ENCODE data around the gene HSDL2. TPM values are rescaled to one million over a fixed set of nuclear protein-coding genes. Genes with fewer than 3 reads are reported as not detected.

HSDL2 gene
- total RNA-seq (2021; ENCODE audit: unreplicated experiment) (32.2 TPM), Bru-seq, nascent RNA (percentile 72 among the genes with signal in this experiment), BruChase-seq, experiment 1, labeled RNA remaining after a 2-hour chase (percentile 65 among the genes with signal in this experiment), BruChase-seq, experiment 2, labeled RNA remaining after a 6-hour chase (percentile 74 among the genes with signal in this experiment)
- 26.0 TPM for polyA plus RNA-seq (2012; ENCODE audit: insufficient read length)
- long read RNA-seq, transcript HSDL2-202 (11 exons, 3,350 nt), result major isoform, 99 of 125 reads
- long read RNA-seq, partial matches to known transcripts, result 3 of 125 reads
- long read RNA-seq, other reads (novel, unspliced or antisense), result 21 of 125 reads

DNA sequence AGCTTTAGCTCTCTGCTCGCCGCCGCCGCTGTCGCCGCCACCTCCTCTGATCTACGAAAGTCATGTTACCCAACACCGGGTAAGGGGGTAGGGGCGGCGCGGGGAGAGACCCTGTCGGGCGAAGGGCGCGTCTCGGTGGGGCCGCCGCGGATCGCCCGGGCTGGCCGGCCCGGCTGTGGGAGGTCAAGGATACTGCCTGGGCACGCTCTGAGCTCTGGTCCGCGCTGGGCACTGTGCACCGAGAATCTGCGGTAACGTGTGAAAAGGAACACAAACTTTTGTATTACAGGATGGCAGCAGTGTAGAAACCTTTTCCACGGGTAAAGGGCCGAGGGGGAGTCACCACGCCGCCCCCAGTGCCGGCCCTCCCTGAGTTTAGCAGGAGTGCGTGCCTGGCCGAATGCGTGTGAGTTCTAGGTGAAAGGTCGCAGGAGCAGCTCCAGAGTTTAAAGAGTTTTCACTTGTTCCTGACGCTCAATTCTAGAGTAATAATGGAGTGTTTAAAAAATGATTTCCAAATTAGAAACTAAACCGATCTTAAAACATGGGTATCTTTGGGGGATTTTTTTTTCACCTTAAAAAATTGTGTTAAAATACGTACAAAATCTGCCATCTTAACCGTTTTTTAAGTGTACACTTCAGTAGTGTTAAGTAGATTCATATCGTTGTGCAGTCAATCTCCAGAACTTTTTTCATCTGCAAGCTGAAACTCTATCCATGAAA lies at the start of gene HSDL2:
Gene HSDL2, plus strand, starts transcription at position 7 of the 723 bp plus-strand sequence. Its CDS starts 56 bp downstream, at position 63.
- peak within 1 kb of the TSS; percentile 82 to 89 for H3K4me3 ChIP-seq (ENCODE audit: low read depth in 2 of 2, low read length in 2 of 2)
- in situ Hi-C loops (cut with HindIII; ENCODE audit: low pct_unique_long_range_greater_than_20kb, low sequenced_read_pairs) (no loop called here), intact Hi-C loops (cut with micrococcal nuclease; ENCODE audit: unreplicated experiment) (no loop called here)
- peak within 1 kb of the TSS; percentile 94 for H3K27ac ChIP-seq (ENCODE audit: low read length)
- H3K36me3 ChIP-seq (ENCODE audit: control insufficient read depth, insufficient read depth, low read length), result peaks cover 5% of the 10 kb centered on the region; the same call in 1 of the 2 replicates
- H3K4me1 ChIP-seq (ENCODE audit: control insufficient read depth, insufficient read depth, low read length), result peaks cover 7% of the 10 kb centered on the region
- TF ChIP-seq, protein P1, sequence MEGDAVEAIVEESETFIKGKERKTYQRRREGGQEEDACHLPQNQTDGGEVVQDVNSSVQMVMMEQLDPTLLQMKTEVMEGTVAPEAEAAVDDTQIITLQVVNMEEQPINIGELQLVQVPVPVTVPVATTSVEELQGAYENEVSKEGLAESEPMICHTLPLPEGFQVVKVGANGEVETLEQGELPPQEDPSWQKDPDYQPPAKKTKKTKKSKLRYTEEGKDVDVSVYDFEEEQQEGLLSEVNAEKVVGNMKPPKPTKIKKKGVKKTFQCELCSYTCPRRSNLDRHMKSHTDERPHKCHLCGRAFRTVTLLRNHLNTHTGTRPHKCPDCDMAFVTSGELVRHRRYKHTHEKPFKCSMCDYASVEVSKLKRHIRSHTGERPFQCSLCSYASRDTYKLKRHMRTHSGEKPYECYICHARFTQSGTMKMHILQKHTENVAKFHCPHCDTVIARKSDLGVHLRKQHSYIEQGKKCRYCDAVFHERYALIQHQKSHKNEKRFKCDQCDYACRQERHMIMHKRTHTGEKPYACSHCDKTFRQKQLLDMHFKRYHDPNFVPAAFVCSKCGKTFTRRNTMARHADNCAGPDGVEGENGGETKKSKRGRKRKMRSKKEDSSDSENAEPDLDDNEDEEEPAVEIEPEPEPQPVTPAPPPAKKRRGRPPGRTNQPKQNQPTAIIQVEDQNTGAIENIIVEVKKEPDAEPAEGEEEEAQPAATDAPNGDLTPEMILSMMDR (IDR thresholded peaks at IDR 0.05), result no peak
- TF ChIP-seq, protein P2, sequence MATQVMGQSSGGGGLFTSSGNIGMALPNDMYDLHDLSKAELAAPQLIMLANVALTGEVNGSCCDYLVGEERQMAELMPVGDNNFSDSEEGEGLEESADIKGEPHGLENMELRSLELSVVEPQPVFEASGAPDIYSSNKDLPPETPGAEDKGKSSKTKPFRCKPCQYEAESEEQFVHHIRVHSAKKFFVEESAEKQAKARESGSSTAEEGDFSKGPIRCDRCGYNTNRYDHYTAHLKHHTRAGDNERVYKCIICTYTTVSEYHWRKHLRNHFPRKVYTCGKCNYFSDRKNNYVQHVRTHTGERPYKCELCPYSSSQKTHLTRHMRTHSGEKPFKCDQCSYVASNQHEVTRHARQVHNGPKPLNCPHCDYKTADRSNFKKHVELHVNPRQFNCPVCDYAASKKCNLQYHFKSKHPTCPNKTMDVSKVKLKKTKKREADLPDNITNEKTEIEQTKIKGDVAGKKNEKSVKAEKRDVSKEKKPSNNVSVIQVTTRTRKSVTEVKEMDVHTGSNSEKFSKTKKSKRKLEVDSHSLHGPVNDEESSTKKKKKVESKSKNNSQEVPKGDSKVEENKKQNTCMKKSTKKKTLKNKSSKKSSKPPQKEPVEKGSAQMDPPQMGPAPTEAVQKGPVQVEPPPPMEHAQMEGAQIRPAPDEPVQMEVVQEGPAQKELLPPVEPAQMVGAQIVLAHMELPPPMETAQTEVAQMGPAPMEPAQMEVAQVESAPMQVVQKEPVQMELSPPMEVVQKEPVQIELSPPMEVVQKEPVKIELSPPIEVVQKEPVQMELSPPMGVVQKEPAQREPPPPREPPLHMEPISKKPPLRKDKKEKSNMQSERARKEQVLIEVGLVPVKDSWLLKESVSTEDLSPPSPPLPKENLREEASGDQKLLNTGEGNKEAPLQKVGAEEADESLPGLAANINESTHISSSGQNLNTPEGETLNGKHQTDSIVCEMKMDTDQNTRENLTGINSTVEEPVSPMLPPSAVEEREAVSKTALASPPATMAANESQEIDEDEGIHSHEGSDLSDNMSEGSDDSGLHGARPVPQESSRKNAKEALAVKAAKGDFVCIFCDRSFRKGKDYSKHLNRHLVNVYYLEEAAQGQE (IDR thresholded peaks at IDR 0.05; ENCODE audit: insufficient read depth in 1 of 2, low read depth in 2 of 2, low read length in 1 of 2), result no peak
- TF ChIP-seq TCF7L2 (IDR thresholded peaks at IDR 0.05; ENCODE audit: low read depth, low read length) (peak; percentile 33; the same call in 1 of the 2 replicates), POLR2AphosphoS5 (IDR thresholded peaks at IDR 0.05; ENCODE audit: low read depth, low read length) (0 out of 2 replicates have a peak, but pooled peaks have one; percentile 2), SIN3A (IDR thresholded peaks at IDR 0.05; ENCODE audit: borderline replicate concordance, insufficient read depth, low read depth, low read length) (no peak)
- ChIA-PET POLR2A (interaction anchor here (0.6 to 0.7 kb wide), 2 partner anchors 189 to 260 kb away, joined by 3 to 4 read pairs; no protein-coding TSS in a partner anchor), CTCF (interaction anchor here (1.0 kb wide), 1 partner anchor 283 kb away, joined by 3 read pairs; no protein-coding TSS in a partner anchor)
- no peaks in the 10 kb centered on the region for H3K27me3 ChIP-seq (ENCODE audit: control insufficient read depth, insufficient read depth, low read length)
- no peak for DNase-seq (ENCODE audit: low read depth, low spot score)
- no peaks in the 10 kb centered on the region for H3K9me3 ChIP-seq (ENCODE audit: control insufficient read depth, insufficient read depth, low read depth, low read length)
- peak; percentile 69 for ATAC-seq
- BruUV-seq (replicated peaks), result no TSS peak

DNA sequence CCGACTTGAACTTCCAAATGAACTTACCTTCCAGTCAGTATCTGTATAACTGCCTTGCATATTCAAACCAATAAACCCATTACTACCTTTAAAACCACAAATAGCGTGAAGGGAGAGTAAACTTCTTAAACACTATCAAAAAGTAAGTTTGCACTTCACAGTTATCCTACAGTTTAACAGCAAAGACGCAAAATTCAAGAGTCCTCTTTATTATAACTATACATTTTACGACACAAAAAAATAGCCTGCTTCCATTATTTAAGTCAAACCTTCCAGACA lies 48.3 kb upstream of the HSDL2 start:
- no TSS peak for BruUV-seq (replicated peaks)
- CTCF ChIA-PET, result interaction anchor here (0.7 kb wide), 1 partner anchor 33 kb away, joined by 4 read pairs; no protein-coding TSS in a partner anchor

More for the DNA sequence above, 48.3 kb upstream of the HSDL2 start:
- POLR2A ChIA-PET, result no interaction called here
- DNase-seq (ENCODE audit: low read depth, low spot score) (no peak), ATAC-seq (no peak)
- H3K27me3 ChIP-seq (ENCODE audit: control insufficient read depth, insufficient read depth, low read length), result no peaks in the 10 kb centered on the region
- in situ Hi-C loops (cut with HindIII; ENCODE audit: low pct_unique_long_range_greater_than_20kb, low sequenced_read_pairs) (no loop called here), intact Hi-C loops (cut with micrococcal nuclease; ENCODE audit: unreplicated experiment) (no loop called here)
- H3K36me3 ChIP-seq (ENCODE audit: control insufficient read depth, insufficient read depth, low read length), result no peaks in the 10 kb centered on the region; the same call in 1 of the 2 replicates
- peak overlapping the region; percentile 80 for H3K27ac ChIP-seq (ENCODE audit: low read length)
- H3K4me3 ChIP-seq (ENCODE audit: low read depth in 2 of 2, low read length in 2 of 2), result peak overlapping the region; percentile 65 to 83; a peak in 3 of 4 replicates
- no peaks in the 10 kb centered on the region for H3K9me3 ChIP-seq (ENCODE audit: control insufficient read depth, insufficient read depth, low read depth, low read length)
- TF ChIP-seq, protein P2 (IDR thresholded peaks at IDR 0.05; ENCODE audit: insufficient read depth in 1 of 2, low read depth in 2 of 2, low read length in 1 of 2), result no peak
- no peak for TF ChIP-seq TCF7L2 (IDR thresholded peaks at IDR 0.05; ENCODE audit: low read depth, low read length)
- peaks cover 13% of the 10 kb centered on the region for H3K4me1 ChIP-seq (ENCODE audit: control insufficient read depth, insufficient read depth, low read length)
